K562 (cell line): ENCODE data around the gene TGFBR3L. TPM values are rescaled to one million over a fixed set of nuclear protein-coding genes. Genes with fewer than 3 reads are reported as not detected.

ENCODE experiments used
- CHD1 ChIP-seq: fragments of 200-600 bp; sonication (generic); IDR thresholded peaks from one replicate; pipeline ENCODE4 v1.6.1; 2012; ENCODE audit warnings: mild to moderate bottlenecking, moderate library complexity, low read length, inconsistent platforms
- CREB1 ChIP-seq, 2 experiments: sonication (generic) in 1 of 2; formaldehyde crosslinking in 1 of 2; IDR thresholded peaks; 2 replicates each; pipeline versions ENCODE4 v1.6.1 to v1.8.0; 2012 to 2022; ENCODE audit warnings: inconsistent platforms in 1 of 2, mild to moderate bottlenecking in 1 of 2, missing genetic modification reagents in 1 of 2, moderate library complexity in 1 of 2
- FOXP4 ChIP-seq: sonication (generic); formaldehyde crosslinking; IDR thresholded peaks from 2 replicates; pipeline ENCODE4 v1.8.0; 2022; ENCODE audit warnings: mild to moderate bottlenecking, missing genetic modification reagents, borderline replicate concordance
- GATA2 ChIP-seq: sonication (generic); formaldehyde crosslinking; IDR thresholded peaks from 2 replicates; pipeline ENCODE4 v1.4.0; 2020; ENCODE audit warnings: mild to moderate bottlenecking, missing genetic modification reagents
- HCFC1 ChIP-seq: IDR thresholded peaks from 2 replicates; pipeline ENCODE4 v1.6.1; 2012; ENCODE audit warnings: low read depth, low read length, improper control_type of control experiment
- HLTF ChIP-seq: fragments of 450-650 bp; IDR thresholded peaks from 2 replicates; pipeline ENCODE4 v1.6.1; 2016
- HMG20B ChIP-seq: fragments of 250-450 bp; sonication (Bioruptor Pico); IDR thresholded peaks from 2 replicates; pipeline ENCODE4 v1.5.0; 2021; ENCODE audit warnings: mild to moderate bottlenecking
- LARP7 ChIP-seq: fragments of 450-650 bp; IDR thresholded peaks from 2 replicates; pipeline ENCODE4 v1.6.1; 2016
- NCOA2 ChIP-seq, 2 experiments: fragments of 450-650 bp; IDR thresholded peaks; 2 replicates each; pipeline ENCODE4 v1.6.1; 2018; ENCODE audit warnings: mild to moderate bottlenecking in 2 of 2, moderate library complexity in 1 of 2; ENCODE audit not compliant: partially characterized antibody in 2 of 2
- NFRKB ChIP-seq: fragments of 450-650 bp; IDR thresholded peaks from 2 replicates; pipeline ENCODE4 v1.6.1; 2016; ENCODE audit warnings: low read depth
- NUFIP1 ChIP-seq: fragments of 450-650 bp; IDR thresholded peaks from 2 replicates; pipeline ENCODE4 v1.6.1; 2018; ENCODE audit not compliant: partially characterized antibody
- SIX5 ChIP-seq, 2 experiments: IDR thresholded peaks; 2 replicates each; pipeline ENCODE4 v1.6.1; 2011; ENCODE audit warnings: low read length in 2 of 2, borderline replicate concordance in 1 of 2, low read depth in 1 of 2, mild to moderate bottlenecking in 1 of 2, moderate library complexity in 1 of 2; ENCODE audit not compliant: insufficient read depth in 1 of 2
- SRSF3 ChIP-seq: fragments of 200-400 bp; formaldehyde crosslinking; IDR thresholded peaks from 2 replicates; pipeline ENCODE4 v1.6.1; 2016; ENCODE audit warnings: mild to moderate bottlenecking, low read length, moderate library complexity; ENCODE audit not compliant: insufficient read depth
- U2AF1 ChIP-seq: fragments of 200-400 bp; formaldehyde crosslinking; optimal IDR thresholded peaks from 2 replicates; pipeline ENCODE3; 2017; ENCODE audit warnings: mild to moderate bottlenecking, low read depth, low read length, moderate library complexity
- ZBTB1 ChIP-seq: sonication (generic); formaldehyde crosslinking; IDR thresholded peaks from 2 replicates; pipeline ENCODE4 v1.8.1; 2023; ENCODE audit warnings: missing genetic modification reagents, low read depth, mild to moderate bottlenecking, borderline replicate concordance
- ZNF785 ChIP-seq: fragments of 250-450 bp; sonication (Bioruptor Pico); IDR thresholded peaks from 2 replicates; pipeline ENCODE4 v1.4.0; 2020; ENCODE audit warnings: mild to moderate bottlenecking
- polyA plus RNA-seq, 8 experiments: library from polyadenylated mRNA; depleted of rRNA in 4 of 8; stranded (reverse) in 5 of 8; unstranded in 3 of 8; fragments of >200 nt; fragmentation: Nextera tagmentation in 2 of 8; fragmentation: Illumina TruSeq in 1 of 8; extraction: Ambion mirVana in 2 of 8; extraction: Trizol in 1 of 8; gene quantifications; 2 replicates each; pipeline versions ENCODE4 v1.2.1 to v1.2.3, GENCODE V29; 2011 to 2014; ENCODE audit warnings: inconsistent platforms in 1 of 8, missing spikeins in 1 of 8
- total RNA-seq, 7 experiments: library from RNA; depleted of rRNA in 6 of 7; stranded (reverse); fragments of >200 nt in 6 of 7; fragmentation: Illumina TruSeq in 2 of 7; extraction: Trizol in 2 of 7; gene quantifications; 2 replicates each; pipeline versions ENCODE4 v1.2.1 to v1.2.3, GENCODE V29; 2011 to 2021; ENCODE audit warnings: low replicate concordance in 1 of 7
- TF ChIP-seq, protein P1 (sequence below), 3 experiments: fragments of 200-800 bp in 1 of 3; fragments of 250-450 bp in 1 of 3; fragments of 450-650 bp in 1 of 3; sonication (Bioruptor Pico) in 1 of 3; sonication (Bioruptor generic) in 1 of 3; formaldehyde crosslinking in 1 of 3; IDR thresholded peaks; 2 replicates each; pipeline versions ENCODE4 v1.6.1 to v1.8.0; 2016 to 2022; ENCODE audit warnings: mild to moderate bottlenecking in 2 of 3, missing genetic modification characterization in 2 of 3, missing compliant biosample characterization in 1 of 3, moderate library complexity in 1 of 3
- TF ChIP-seq, protein P2 (sequence below): sonication (generic); formaldehyde crosslinking; IDR thresholded peaks from 2 replicates; pipeline ENCODE4 v1.8.1; 2023; ENCODE audit warnings: mild to moderate bottlenecking, missing genetic modification reagents
- TF ChIP-seq, protein P3 (sequence below): fragments of 450-650 bp; formaldehyde crosslinking; IDR thresholded peaks from 2 replicates; pipeline ENCODE4 v1.4.0; 2022; ENCODE audit warnings: missing genetic modification characterization

Gene TGFBR3L
- total and polyA plus RNA-seq, 9 of the 15 experiments (the other 6 are each of a cell fraction or from before 2014, with no cell fraction given), result not detected

- TF ChIP-seq, protein P1, sequence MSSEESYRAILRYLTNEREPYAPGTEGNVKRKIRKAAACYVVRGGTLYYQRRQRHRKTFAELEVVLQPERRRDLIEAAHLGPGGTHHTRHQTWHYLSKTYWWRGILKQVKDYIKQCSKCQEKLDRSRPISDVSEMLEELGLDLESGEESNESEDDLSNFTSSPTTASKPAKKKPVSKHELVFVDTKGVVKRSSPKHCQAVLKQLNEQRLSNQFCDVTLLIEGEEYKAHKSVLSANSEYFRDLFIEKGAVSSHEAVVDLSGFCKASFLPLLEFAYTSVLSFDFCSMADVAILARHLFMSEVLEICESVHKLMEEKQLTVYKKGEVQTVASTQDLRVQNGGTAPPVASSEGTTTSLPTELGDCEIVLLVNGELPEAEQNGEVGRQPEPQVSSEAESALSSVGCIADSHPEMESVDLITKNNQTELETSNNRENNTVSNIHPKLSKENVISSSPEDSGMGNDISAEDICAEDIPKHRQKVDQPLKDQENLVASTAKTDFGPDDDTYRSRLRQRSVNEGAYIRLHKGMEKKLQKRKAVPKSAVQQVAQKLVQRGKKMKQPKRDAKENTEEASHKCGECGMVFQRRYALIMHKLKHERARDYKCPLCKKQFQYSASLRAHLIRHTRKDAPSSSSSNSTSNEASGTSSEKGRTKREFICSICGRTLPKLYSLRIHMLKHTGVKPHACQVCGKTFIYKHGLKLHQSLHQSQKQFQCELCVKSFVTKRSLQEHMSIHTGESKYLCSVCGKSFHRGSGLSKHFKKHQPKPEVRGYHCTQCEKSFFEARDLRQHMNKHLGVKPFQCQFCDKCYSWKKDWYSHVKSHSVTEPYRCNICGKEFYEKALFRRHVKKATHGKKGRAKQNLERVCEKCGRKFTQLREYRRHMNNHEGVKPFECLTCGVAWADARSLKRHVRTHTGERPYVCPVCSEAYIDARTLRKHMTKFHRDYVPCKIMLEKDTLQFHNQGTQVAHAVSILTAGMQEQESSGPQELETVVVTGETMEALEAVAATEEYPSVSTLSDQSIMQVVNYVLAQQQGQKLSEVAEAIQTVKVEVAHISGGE (CRISPR knock-in tag; IDR thresholded peaks at IDR 0.05), result no peak
- TF ChIP-seq U2AF1 (no peak), HCFC1 (peak; percentile 77), SRSF3 (no peak), CHD1 (no peak), GATA2 (CRISPR knock-in tag) (no peak), ZNF785 (no peak), LARP7 (no peak), SIX5 (IDR thresholded peaks at IDR 0.05; ENCODE audit: borderline replicate concordance in 1 of 2, insufficient read depth in 1 of 2, low read depth in 1 of 2, low read length in 2 of 2) (no peak), HMG20B (no peak), NUFIP1 (no peak), FOXP4 (CRISPR knock-in tag) (no peak), NFRKB (peak; percentile 77), ZBTB1 (CRISPR knock-in tag) (no peak), HLTF (no peak), NCOA2 (IDR thresholded peaks at IDR 0.05; ENCODE audit: partially characterized antibody in 2 of 2) (no peak), CREB1 (IDR thresholded peaks at IDR 0.05) (peak; percentile 95), CREB1 (CRISPR knock-in tag; IDR thresholded peaks at IDR 0.05) (peak; percentile 95)
- TF ChIP-seq, protein P2, sequence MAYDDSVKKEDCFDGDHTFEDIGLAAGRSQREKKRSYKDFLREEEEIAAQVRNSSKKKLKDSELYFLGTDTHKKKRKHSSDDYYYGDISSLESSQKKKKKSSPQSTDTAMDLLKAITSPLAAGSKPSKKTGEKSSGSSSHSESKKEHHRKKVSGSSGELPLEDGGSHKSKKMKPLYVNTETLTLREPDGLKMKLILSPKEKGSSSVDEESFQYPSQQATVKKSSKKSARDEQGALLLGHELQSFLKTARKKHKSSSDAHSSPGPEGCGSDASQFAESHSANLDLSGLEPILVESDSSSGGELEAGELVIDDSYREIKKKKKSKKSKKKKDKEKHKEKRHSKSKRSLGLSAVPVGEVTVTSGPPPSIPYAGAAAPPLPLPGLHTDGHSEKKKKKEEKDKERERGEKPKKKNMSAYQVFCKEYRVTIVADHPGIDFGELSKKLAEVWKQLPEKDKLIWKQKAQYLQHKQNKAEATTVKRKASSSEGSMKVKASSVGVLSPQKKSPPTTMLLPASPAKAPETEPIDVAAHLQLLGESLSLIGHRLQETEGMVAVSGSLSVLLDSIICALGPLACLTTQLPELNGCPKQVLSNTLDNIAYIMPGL (CRISPR knock-in tag), result no peak
- TF ChIP-seq, protein P3, sequence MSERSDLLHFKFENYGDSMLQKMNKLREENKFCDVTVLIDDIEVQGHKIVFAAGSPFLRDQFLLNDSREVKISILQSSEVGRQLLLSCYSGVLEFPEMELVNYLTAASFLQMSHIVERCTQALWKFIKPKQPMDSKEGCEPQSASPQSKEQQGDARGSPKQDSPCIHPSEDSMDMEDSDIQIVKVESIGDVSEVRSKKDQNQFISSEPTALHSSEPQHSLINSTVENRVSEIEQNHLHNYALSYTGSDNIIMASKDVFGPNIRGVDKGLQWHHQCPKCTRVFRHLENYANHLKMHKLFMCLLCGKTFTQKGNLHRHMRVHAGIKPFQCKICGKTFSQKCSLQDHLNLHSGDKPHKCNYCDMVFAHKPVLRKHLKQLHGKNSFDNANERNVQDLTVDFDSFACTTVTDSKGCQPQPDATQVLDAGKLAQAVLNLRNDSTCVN (CRISPR knock-in tag), result no peak
Measured at GRCh38 chr19:7943444-7944176, 29.0 kb downstream of the TGFBR3L start, which contains the start of gene TIMM44 (continued).
